AG10803 (cell line): ENCODE results near the gene BLM.
A peak's percentile ranks its signal among the peaks of the same experiment; 100 is the strongest.

Experiments used
- DNase-seq: peaks from one replicate; pipeline ENCODE4 v3.0.0; 2010; ENCODE audit warnings: low read depth
- H3K4me3 ChIP-seq: 2 replicates; pipeline ENCODE4 v1.5.1; 2011; ENCODE audit warnings: mild to moderate bottlenecking, low read length, control low read depth
- TF ChIP-seq, protein P1 (sequence below): conservative IDR thresholded peaks from 2 replicates; pipeline ENCODE4 v1.5.1; 2011; ENCODE audit warnings: mild to moderate bottlenecking, low read length, control low read depth, inconsistent platforms

Gene BLM

DNA sequence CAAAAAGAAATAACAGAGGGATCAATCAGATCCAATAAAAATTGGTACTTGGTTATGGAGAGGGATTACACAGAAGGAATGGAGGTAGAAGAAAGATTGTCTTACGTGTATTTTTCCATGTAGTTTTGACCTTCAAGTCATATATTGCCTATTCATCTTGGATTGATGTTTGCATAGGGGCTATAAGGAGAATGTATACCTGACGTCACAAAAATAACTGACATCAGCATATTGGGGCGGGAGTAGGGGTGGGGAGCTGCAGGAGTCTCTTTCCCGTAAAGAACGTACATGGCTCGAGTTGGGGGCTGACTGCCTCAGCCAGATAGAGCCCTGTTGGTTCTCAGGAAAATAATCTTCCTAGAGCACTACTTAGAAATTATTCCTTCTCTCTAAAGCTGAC lies 145.3 kb downstream of the BLM start:
- TF ChIP-seq, protein P1, sequence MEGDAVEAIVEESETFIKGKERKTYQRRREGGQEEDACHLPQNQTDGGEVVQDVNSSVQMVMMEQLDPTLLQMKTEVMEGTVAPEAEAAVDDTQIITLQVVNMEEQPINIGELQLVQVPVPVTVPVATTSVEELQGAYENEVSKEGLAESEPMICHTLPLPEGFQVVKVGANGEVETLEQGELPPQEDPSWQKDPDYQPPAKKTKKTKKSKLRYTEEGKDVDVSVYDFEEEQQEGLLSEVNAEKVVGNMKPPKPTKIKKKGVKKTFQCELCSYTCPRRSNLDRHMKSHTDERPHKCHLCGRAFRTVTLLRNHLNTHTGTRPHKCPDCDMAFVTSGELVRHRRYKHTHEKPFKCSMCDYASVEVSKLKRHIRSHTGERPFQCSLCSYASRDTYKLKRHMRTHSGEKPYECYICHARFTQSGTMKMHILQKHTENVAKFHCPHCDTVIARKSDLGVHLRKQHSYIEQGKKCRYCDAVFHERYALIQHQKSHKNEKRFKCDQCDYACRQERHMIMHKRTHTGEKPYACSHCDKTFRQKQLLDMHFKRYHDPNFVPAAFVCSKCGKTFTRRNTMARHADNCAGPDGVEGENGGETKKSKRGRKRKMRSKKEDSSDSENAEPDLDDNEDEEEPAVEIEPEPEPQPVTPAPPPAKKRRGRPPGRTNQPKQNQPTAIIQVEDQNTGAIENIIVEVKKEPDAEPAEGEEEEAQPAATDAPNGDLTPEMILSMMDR: no peak

DNA sequence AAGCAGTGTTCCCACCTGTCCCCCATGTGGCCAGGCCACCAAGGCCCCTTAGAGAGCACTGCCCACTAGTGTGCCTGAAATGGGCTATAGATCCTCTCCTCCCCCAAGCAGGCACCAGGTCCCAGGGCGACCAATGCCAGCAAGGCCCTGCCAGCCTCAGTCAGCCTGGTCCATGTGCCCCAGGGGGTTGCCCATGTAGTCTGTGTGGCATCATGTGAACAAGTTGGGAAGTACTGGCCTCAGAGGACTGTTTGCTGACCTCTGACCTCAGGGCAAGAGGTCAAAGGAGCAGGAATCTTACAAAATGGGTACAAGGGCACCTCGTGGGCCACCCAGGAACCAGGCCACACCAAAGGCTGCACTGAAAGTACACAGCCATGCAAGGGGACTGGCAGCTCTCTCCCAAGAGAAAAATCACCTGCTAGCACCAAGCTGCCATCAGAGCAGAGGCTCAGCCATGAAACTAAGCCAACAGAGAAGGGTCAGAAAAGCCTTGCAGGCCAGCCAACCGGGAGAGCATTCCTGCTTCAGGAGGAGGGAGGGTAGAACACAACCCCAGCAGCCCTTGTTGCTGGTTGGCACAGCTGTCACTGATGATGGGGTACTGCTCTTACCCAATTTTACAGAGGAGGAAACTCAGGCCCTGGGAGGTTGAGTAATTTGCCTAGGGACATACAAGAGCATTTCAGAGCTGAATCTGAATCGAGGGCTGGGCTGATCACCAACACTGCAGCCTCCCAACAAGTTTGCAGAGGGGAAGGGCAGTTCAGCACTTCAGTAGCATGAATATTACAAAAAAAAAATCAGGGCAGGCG lies 146.0 kb downstream of the BLM start:
- DNase-seq: peak; percentile 67
- TF ChIP-seq, protein P1: no peak
- H3K4me3 ChIP-seq: no peak overlapping the region

More for the DNA sequence above, 145.3 kb downstream of the BLM start:
- DNase-seq: no peak
- H3K4me3 ChIP-seq: no peak overlapping the region

DNA sequence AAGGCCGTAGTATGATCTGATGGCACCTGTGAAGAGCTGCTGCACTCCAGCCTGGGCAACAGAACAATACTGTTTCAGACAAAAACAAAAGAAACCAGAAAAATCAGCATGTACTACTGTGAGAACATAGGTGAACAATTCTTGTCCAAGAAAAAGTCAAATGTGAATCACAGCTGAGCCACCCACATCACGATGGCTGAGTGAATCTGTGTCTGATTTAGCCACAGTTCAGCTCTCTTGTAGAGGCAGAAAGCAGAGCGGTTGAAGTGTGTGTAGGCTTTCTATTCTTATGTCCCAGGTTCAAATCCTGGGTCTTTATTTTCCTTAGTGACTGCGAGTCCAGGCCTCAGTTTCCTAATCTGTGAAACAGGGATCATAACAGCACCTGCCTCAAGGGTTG lies 146.8 kb downstream of the BLM start:
- TF ChIP-seq, protein P1: no peak
- H3K4me3 ChIP-seq: no peak overlapping the region
- no peak for DNase-seq

DNA sequence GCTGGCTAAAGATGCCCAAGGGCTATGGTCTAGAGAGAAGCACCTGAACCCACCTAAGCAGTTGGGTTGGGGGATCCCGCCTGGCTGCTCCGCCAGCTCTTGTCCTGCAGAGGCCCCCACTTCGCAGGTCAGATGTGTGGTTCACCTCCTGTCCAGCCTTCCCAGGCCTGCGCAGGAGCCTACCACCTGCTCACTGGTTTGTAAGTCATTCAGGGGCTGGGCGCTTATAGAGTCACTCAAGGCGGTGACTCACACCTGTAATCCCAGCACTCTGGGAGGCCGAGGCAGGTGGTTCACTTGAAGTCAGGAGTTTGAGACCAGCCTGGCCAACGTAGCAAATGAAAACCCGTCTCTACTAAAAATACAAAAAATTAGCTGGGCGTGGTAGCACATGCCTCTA lies 147.4 kb downstream of the BLM start:
- DNase-seq: no peak
- TF ChIP-seq, protein P1: no peak
- no peak overlapping the region for H3K4me3 ChIP-seq

DNA sequence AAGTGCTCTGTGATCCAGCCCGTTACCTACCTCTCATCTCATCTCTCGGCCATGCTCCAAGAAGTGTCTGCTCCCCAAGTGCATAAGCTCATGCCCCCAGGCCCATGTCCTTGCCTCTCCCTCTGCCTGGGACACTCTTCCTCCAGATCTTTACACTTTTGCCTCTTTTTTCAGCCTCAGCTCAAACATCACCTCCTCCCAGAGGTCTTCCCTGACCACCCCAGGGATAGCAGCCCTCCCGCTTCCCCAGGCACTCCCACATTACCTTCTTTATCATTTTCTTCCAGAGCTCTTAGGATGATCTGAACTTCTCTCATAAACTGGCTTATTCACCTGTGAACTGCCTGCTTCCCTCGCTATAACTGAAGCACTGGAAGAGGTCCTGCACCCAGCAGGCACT lies 148.6 kb downstream of the BLM start:
- TF ChIP-seq, protein P1: no peak
- no peak for DNase-seq
- no peak overlapping the region for H3K4me3 ChIP-seq
